D721Med (cell line): ENCODE measurements around the gene SPEF2.

ENCODE experiments used
- DNase-seq: peaks from one replicate; pipeline ENCODE4 v3.0.0; 2011; ENCODE audit warnings: low spot score; ENCODE audit not compliant: insufficient read length
- FAIRE-seq: peaks from 2 replicates; lab custom pipeline; 2011; peaks lifted over from hg19 to GRCh38; lab: Jason Lieb, UNC
- CTCF ChIP-seq: IDR thresholded peaks from 2 replicates; pipeline ENCODE4 v1.5.1; 2012; ENCODE audit warnings: mild to moderate bottlenecking, control low read depth; ENCODE audit not compliant: insufficient read depth; ENCODE audit errors: missing control alignments

The SPEF2 gene

GRCh38 chr5:35608881-35609779 is 8.5 kb upstream of the SPEF2 start:
- DNase-seq (no peak), FAIRE-seq (no peak)
- no peak for TF ChIP-seq CTCF

- no peak for TF ChIP-seq CTCF
- FAIRE-seq (no peak), DNase-seq (no peak)
Observed at GRCh38 chr5:35617060-35617434, 616 bp upstream of the SPEF2 start.

- FAIRE-seq (no peak), DNase-seq (no peak)
- TF ChIP-seq CTCF: no peak
Observed at GRCh38 chr5:35618304-35618636, 607 bp downstream of the SPEF2 start.

GRCh38 chr5:35618781-35619180 is 1.1 kb downstream of the SPEF2 start:
- FAIRE-seq: no peak
- no peak for TF ChIP-seq CTCF

GRCh38 chr5:35622974-35623373 is 5.3 kb downstream of the SPEF2 start:
- FAIRE-seq (no peak), DNase-seq (no peak)
- TF ChIP-seq CTCF: no peak

More at GRCh38 chr5:35618781-35619180, 1.1 kb downstream of the SPEF2 start:
- DNase-seq: no peak

GRCh38 chr5:35623991-35624390 is 6.3 kb downstream of the SPEF2 start:
- DNase-seq (no peak), FAIRE-seq (no peak)
- no peak for TF ChIP-seq CTCF

GRCh38 chr5:35626108-35626507 is 8.4 kb downstream of the SPEF2 start:
- no peak for TF ChIP-seq CTCF
- FAIRE-seq: no peak
- no peak for DNase-seq
